ENCODE measurements around the gene GLYATL3. TPM values are rescaled to one million over a fixed set of nuclear protein-coding genes. Genes with fewer than 3 reads are reported as not detected.

Gene GLYATL3
- total RNA-seq, 4 donors from 2014 or later: not detected

DNA sequence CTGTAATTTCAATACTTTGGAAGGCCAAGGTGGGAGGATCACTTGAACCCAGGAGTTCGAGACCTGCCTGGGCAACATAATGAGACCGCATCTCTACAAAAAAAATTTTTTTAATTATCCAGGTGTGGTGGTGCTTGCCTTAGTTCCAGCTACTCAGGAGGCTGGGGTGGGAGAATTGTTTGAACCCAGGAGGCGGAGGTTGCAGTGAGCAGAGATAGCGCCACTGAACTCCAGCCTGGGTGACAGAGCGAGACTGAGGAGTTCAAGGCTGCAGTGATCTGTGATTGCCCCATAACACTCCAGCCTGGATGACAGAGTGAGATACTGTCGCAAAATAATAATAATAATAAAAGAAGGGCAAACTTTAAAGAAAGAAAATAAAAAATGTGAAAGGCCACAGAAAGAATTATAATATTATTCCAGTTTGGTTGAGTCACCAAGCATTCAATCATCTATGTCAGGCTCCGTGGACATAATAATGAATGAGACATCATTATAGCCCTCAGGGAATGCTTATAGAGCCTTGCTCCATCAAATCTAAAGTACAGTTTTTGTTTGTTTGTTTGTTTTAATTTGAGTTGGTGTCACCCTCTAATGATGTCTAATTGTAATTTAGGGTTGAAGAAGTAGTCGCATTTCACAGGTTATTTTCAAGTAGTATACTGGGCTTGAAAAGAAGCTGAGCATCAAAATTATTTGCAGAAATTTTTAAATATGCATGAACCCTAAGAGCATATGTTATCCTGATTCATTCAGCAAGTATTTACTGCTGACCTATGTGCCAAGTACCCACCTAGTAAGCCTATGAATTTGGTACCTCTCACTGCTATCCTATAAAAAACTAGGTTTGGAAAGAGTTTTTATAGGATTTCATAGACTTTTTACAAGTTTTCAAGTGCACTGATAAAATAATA is 15.1 kb downstream of the GLYATL3 start:
- Histone ChIP-seq H3K36me3 (no peaks in the 10 kb centered on the region), H3K9me3 (no peaks in the 10 kb centered on the region), H3K4me1 (no peaks in the 10 kb centered on the region), H3K27me3 (peaks cover 12% of the 10 kb centered on the region), H3K4me3 (no peak overlapping the region), H3K27ac (no peak overlapping the region)
- no peak for ATAC-seq
- no peak for TF ChIP-seq EP300 (IDR thresholded peaks at IDR 0.05)
- no peak for TF ChIP-seq CTCF (IDR thresholded peaks at IDR 0.05)
- no peak for TF ChIP-seq POLR2A (IDR thresholded peaks at IDR 0.05)
- TF ChIP-seq POLR2AphosphoS5 (IDR thresholded peaks at IDR 0.05): no peak
- WGBS, 2 donors (ENCODE audit: low coverage in 1 of 2): 65 to 77% methylated on average over 5 to 8 of the region's 8 CpGs

DNA sequence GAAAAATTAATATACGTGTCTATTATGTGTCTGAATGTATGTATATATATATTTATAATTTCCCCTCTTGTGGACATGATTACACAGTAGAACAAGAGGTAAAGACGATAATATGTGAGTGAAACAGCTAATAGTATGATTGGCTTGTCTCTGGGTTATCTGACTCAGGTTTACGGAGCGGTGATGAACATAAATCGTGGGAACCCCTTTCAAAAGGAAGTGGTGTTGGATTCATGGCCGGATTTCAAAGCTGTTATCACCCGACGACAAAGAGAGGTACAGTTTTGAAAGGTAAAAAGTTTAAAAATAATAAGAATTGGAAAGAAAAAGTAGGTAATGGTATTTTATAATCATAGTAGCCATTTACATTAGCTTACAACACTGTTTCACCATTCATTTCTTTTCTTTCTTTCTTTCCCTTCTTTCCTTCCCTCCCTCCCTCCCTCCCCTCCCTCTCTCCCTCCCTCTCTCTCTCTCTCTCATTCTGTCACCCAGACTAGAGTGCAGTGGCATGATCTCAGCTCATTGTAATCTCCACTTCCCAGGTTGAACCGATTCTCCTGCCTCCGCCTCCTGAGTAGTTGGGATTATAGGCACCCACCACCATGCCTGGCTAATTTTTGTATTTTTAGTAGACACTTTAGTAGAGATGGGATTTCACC is 15.9 kb downstream of the GLYATL3 start:
- TF ChIP-seq CTCF (IDR thresholded peaks at IDR 0.05) (no peak), EP300 (IDR thresholded peaks at IDR 0.05) (no peak), POLR2AphosphoS5 (IDR thresholded peaks at IDR 0.05) (no peak), POLR2A (IDR thresholded peaks at IDR 0.05) (no peak)
- Histone ChIP-seq H3K27ac (no peak overlapping the region), H3K9me3 (no peaks in the 10 kb centered on the region), H3K4me3 (no peak overlapping the region), H3K27me3 (peaks cover 12% of the 10 kb centered on the region), H3K4me1 (no peaks in the 10 kb centered on the region), H3K36me3 (no peaks in the 10 kb centered on the region)
- ATAC-seq: no peak
- WGBS, 2 donors (ENCODE audit: low coverage in 1 of 2): 70 to 75% methylated on average over 8 to 10 of the region's 10 CpGs

DNA sequence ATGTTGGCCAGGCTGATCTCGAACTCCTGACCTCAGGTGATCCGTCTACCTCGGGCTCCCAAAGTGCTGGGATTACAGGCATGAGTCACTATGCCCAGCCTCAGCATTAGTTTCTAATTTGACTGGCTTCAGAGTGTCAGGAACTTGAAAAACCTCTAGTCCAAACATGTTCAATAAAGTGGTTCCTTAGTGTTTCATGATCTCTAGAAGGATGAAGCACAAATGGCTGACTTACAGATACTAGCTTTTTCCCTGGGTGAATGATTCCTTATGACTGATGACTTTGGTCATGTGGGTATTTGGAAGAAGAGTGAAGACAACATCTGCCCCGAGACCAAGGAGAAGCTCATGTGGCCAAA is 16.4 kb downstream of the GLYATL3 start:
- no peaks in the 10 kb centered on the region for H3K36me3 ChIP-seq
- ATAC-seq: no peak
- H3K4me1 ChIP-seq: no peaks in the 10 kb centered on the region
- peaks cover 12% of the 10 kb centered on the region for H3K27me3 ChIP-seq
- no peaks in the 10 kb centered on the region for H3K9me3 ChIP-seq
- H3K4me3 ChIP-seq: no peak overlapping the region
- 63% methylated on average over 1 of the region's 4 CpGs; no CpG with 5 or more reads in 1 of the 2 donors for WGBS, 2 donors (ENCODE audit: low coverage in 1 of 2)
- H3K27ac ChIP-seq: no peak overlapping the region
- TF ChIP-seq POLR2A (IDR thresholded peaks at IDR 0.05) (no peak), POLR2AphosphoS5 (IDR thresholded peaks at IDR 0.05) (no peak), EP300 (IDR thresholded peaks at IDR 0.05) (no peak), CTCF (IDR thresholded peaks at IDR 0.05) (no peak)

GRCh38 chr6:49517919-49518318 is 18.2 kb downstream of the GLYATL3 start:
- H3K4me1 ChIP-seq: no peaks in the 10 kb centered on the region
- no peak overlapping the region for H3K27ac ChIP-seq
- 80 to 85% methylated on average over 1 to 2 of the region's 2 CpGs for WGBS, 2 donors (ENCODE audit: low coverage in 1 of 2)
- no peaks in the 10 kb centered on the region for H3K9me3 ChIP-seq
- H3K27me3 ChIP-seq: peaks cover 12% of the 10 kb centered on the region
- H3K4me3 ChIP-seq: no peak overlapping the region
- TF ChIP-seq EP300 (IDR thresholded peaks at IDR 0.05) (no peak), CTCF (IDR thresholded peaks at IDR 0.05) (no peak), POLR2A (IDR thresholded peaks at IDR 0.05) (no peak), POLR2AphosphoS5 (IDR thresholded peaks at IDR 0.05) (no peak)
- H3K36me3 ChIP-seq: no peaks in the 10 kb centered on the region
- ATAC-seq: no peak
